OCI-LY7 (cell line): ENCODE measurements around the gene CEP104.

Experiments used
- EZH2phosphoT487 ChIP-seq: fragments of 200-600 bp; sonication (generic); IDR thresholded peaks from 2 replicates; pipeline ENCODE4 v1.6.1; 2018; ENCODE audit warnings: low read depth, borderline replicate concordance, mild to moderate bottlenecking, mixed run types, antibody characterized with exemption, low read length, moderate library complexity, mixed read lengths
- TF ChIP-seq, protein P1 (sequence below): fragments of 200-600 bp; sonication (generic); conservative IDR thresholded peaks from 2 replicates; pipeline ENCODE4 v1.5.1; 2014; ENCODE audit warnings: mild to moderate bottlenecking, antibody characterized with exemption, low read length, moderate library complexity, mixed read lengths

DNA sequence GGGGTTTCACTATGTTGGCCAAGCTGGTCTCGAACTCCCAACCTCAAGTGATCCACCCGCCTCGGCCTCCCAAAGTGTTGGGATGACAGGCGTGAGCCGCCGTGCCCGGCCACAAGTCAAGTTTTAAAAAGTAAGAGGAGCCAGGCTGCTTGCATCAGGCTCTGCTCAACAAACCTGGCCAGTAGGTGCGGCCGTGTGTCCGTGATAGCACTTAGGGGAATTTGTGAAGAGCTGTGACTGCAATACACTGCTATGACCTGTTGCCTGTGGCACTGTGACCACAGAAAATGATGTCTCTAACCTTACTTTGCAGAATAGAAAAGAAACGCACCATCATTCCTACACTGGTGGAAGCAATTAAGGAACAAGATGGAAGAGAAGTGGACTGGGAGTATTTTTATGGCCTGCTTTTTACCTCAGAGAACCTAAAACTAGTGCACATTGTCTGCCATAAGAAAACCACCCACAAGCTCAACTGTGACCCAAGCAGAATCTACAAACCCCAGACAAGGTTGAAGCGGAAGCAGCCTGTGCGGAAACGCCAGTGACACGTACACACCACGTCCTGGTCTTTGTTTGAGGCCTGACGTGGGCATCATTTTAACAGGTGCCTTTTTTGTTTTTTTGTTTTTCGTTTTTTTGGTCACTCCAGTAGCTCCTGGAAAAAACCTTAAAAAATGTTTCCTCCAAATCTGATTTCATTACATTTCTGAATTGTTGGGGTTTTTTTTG lies 26.3 kb upstream of the CEP104 start:
- TF ChIP-seq, protein P1, sequence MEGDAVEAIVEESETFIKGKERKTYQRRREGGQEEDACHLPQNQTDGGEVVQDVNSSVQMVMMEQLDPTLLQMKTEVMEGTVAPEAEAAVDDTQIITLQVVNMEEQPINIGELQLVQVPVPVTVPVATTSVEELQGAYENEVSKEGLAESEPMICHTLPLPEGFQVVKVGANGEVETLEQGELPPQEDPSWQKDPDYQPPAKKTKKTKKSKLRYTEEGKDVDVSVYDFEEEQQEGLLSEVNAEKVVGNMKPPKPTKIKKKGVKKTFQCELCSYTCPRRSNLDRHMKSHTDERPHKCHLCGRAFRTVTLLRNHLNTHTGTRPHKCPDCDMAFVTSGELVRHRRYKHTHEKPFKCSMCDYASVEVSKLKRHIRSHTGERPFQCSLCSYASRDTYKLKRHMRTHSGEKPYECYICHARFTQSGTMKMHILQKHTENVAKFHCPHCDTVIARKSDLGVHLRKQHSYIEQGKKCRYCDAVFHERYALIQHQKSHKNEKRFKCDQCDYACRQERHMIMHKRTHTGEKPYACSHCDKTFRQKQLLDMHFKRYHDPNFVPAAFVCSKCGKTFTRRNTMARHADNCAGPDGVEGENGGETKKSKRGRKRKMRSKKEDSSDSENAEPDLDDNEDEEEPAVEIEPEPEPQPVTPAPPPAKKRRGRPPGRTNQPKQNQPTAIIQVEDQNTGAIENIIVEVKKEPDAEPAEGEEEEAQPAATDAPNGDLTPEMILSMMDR, result no peak
- no peak for TF ChIP-seq EZH2phosphoT487
